ENCODE results near the gene TADA1.

- TF ChIP-seq CTCF (IDR thresholded peaks at IDR 0.05), result no peak
- no peak for TF ChIP-seq POLR2A (IDR thresholded peaks at IDR 0.05)
Measured at GRCh38 chr1:166811691-166812090, 64.4 kb downstream of the TADA1 start.

Measured in testis (tissue), 2 donors.